Measurements from ENCODE around the gene CARNS1. TPM values are rescaled to one million over a fixed set of nuclear protein-coding genes. Genes with fewer than 3 reads are reported as not detected.

The CARNS1 gene
- total RNA-seq, 1 donor from 2014 or later: 2.7 TPM

- Histone ChIP-seq H3K4me1 (peaks cover 24% of the 10 kb centered on the region), H3K9me3 (no peaks in the 10 kb centered on the region), H3K4me3 (peak overlapping the region; percentile 92), H3K27ac (peak overlapping the region; percentile 94), H3K27me3 (no peaks in the 10 kb centered on the region), H3K36me3 (peaks cover 14% of the 10 kb centered on the region)
- TF ChIP-seq, protein P1, sequence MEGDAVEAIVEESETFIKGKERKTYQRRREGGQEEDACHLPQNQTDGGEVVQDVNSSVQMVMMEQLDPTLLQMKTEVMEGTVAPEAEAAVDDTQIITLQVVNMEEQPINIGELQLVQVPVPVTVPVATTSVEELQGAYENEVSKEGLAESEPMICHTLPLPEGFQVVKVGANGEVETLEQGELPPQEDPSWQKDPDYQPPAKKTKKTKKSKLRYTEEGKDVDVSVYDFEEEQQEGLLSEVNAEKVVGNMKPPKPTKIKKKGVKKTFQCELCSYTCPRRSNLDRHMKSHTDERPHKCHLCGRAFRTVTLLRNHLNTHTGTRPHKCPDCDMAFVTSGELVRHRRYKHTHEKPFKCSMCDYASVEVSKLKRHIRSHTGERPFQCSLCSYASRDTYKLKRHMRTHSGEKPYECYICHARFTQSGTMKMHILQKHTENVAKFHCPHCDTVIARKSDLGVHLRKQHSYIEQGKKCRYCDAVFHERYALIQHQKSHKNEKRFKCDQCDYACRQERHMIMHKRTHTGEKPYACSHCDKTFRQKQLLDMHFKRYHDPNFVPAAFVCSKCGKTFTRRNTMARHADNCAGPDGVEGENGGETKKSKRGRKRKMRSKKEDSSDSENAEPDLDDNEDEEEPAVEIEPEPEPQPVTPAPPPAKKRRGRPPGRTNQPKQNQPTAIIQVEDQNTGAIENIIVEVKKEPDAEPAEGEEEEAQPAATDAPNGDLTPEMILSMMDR (IDR thresholded peaks at IDR 0.05): no peak
- intact Hi-C loops (cut with DNase I): no loop called here
- ATAC-seq (peak; percentile 1), DNase-seq (no peak)
Observed at GRCh38 chr11:67442504-67443404, 27.3 kb downstream of the CARNS1 start.

DNA sequence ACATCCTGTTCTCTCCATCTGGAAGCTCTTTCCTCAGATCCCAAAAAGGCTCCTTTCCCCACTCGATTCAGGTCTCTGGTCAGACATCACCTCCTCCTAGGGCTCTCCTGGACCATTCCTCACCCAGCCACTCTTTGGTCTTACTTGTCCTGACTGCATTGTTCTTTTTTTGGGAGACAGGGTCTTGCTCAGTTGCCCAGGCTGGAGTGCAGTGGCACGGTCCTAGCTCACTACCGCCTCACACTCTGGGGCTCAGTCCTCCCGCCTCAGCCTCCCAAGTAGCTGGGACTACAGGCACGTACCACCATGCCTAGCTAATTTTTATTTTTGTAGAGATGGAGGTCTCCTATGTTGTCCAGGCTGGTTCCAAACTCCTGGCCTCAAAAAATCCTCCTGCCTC lies 30.0 kb downstream of the CARNS1 start:
- intact Hi-C loops (cut with DNase I): no loop called here
- Histone ChIP-seq H3K9me3 (no peaks in the 10 kb centered on the region), H3K36me3 (peaks cover 10% of the 10 kb centered on the region), H3K27ac (no peak overlapping the region), H3K4me1 (peaks cover 21% of the 10 kb centered on the region), H3K4me3 (no peak overlapping the region), H3K27me3 (no peaks in the 10 kb centered on the region)
- TF ChIP-seq, protein P1 (IDR thresholded peaks at IDR 0.05): no peak
- ATAC-seq: no peak
- DNase-seq: no peak

DNA sequence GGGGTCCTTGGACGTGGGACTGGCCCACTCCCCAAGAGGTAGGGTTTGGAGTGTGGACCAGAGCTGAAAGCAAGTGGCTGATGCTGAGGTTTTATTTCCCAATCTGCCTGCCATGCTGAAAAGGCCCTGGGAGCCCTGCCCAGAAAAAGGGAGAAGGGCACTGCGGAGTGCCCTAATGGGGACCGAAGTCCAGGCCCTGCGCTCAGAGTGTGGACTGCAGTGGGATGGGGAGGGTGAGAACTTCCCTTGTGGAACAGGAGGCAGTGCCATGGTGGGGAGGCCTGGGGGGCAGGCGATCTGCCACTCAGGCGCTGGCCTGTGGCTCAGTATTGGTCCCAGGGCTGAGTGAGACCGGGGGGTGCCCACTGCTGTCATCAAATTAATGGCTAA lies 32.7 kb downstream of the CARNS1 start:
- no peaks in the 10 kb centered on the region for H3K27me3 ChIP-seq
- DNase-seq (no peak), ATAC-seq (no peak)
- H3K27ac ChIP-seq: no peak overlapping the region
- H3K9me3 ChIP-seq: no peaks in the 10 kb centered on the region
- peaks cover 7% of the 10 kb centered on the region for H3K4me1 ChIP-seq
- intact Hi-C loops (cut with DNase I): no loop called here
- H3K36me3 ChIP-seq: no peaks in the 10 kb centered on the region
- TF ChIP-seq, protein P1 (IDR thresholded peaks at IDR 0.05): no peak
- H3K4me3 ChIP-seq: no peak overlapping the region

- Histone ChIP-seq H3K4me1 (peaks cover 7% of the 10 kb centered on the region), H3K27ac (no peak overlapping the region), H3K4me3 (no peak overlapping the region), H3K36me3 (no peaks in the 10 kb centered on the region), H3K27me3 (no peaks in the 10 kb centered on the region), H3K9me3 (no peaks in the 10 kb centered on the region)
- TF ChIP-seq, protein P1 (IDR thresholded peaks at IDR 0.05): no peak
- intact Hi-C loops (cut with DNase I): no loop called here
- peak; percentile 51 for ATAC-seq
- no peak for DNase-seq
Observed at GRCh38 chr11:67449116-67449844, 33.8 kb downstream of the CARNS1 start.

DNA sequence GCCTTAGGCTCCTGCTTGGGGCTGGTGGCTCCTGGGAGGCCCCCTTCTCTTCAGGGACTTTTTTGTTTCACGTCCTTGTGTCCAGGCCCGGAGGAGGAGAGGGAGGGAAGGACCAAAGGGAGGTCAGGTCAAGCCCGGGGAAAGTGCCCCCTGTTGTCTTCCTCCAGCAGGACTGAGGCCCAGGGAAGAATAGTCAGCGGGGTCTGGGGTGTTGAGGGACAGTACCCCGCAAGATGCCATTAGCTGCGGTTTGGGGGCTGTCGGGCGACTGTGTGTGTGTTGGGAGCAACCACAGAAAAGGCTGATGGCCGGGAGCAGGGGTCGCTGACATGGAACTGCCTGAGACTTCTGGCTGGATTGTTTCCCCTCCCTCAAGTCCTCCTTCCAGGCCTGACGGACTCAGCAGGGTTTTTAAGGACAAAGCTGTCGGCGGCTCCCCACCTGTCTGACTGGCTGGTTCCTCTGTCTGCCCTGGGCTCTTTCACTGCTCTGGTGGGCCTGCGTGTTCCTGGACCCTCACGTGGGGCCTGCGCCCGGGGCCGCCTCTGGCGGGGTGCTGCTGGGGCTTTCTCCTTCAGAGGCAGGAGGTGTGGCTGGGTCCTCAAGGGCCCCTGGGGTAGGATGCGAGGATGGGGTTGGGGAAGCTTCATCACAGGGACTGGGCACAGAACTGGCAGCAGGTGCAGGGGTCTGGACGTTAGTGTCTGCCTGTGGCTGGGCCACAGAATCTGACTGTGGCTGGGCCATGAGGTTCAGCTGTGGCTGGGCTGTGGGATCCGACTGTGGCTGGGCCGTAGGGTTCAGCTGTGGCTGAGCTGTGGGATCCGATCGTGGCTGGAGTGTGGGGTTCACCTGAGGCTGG lies 35.5 kb downstream of the CARNS1 start:
- DNase-seq: no peak
- H3K27me3 ChIP-seq: no peaks in the 10 kb centered on the region
- H3K36me3 ChIP-seq: no peaks in the 10 kb centered on the region
- ATAC-seq: no peak
- no peak overlapping the region for H3K27ac ChIP-seq
- H3K4me3 ChIP-seq: no peak overlapping the region
- intact Hi-C loops (cut with DNase I): no loop called here
- no peaks in the 10 kb centered on the region for H3K9me3 ChIP-seq
- H3K4me1 ChIP-seq: no peaks in the 10 kb centered on the region
- TF ChIP-seq, protein P1 (IDR thresholded peaks at IDR 0.05): no peak
